H1 (cell line): ENCODE measurements around the gene VCX. TPM values are rescaled to one million over a fixed set of nuclear protein-coding genes. Genes with fewer than 3 reads are reported as not detected.

Source experiments
- CTCF ChIA-PET: fragments of 300-600 bp; sonication (Branson Sonifier 250); formaldehyde crosslinking; loops from one replicate; lab custom pipeline; 2021; ENCODE audit not compliant: partially characterized antibody; lab: Charles Lee
- POLR2A ChIA-PET: fragments of 300-600 bp; sonication (Branson Sonifier 250); formaldehyde crosslinking; loops from one replicate; lab custom pipeline; 2021; ENCODE audit warnings: inconsistent platforms; ENCODE audit not compliant: partially characterized antibody; lab: Charles Lee
- DNase-seq, 2 experiments: peaks; one replicate each; pipeline versions ENCODE4 v3.0.0 to v3.0.0-alpha.2; 2010 to 2022; ENCODE audit warnings: low spot score in 2 of 2, low read depth in 1 of 2, mixed read lengths in 1 of 2
- FAIRE-seq: peaks from 2 replicates; lab custom pipeline; 2011; peaks lifted over from hg19 to GRCh38; lab: Jason Lieb, UNC
- H2AFZ ChIP-seq: 2 replicates; pipeline ENCODE4 v1.8.1; 2012; ENCODE audit warnings: low read length, inconsistent platforms
- H2AK5ac ChIP-seq: 2 replicates; pipeline ENCODE4 v1.6.1; 2013; ENCODE audit warnings: low read depth, low read length
- H2BK120ac ChIP-seq: replicated peaks from 2 replicates; pipeline ENCODE3; 2013; ENCODE audit warnings: low read depth, low read length, inconsistent platforms
- H2BK12ac ChIP-seq: 2 replicates; pipeline ENCODE4 v1.6.1; 2013; ENCODE audit warnings: low read depth, low read length
- H2BK15ac ChIP-seq: 2 replicates; pipeline ENCODE4 v1.6.1; 2013; ENCODE audit warnings: low read length
- H2BK20ac ChIP-seq: 2 replicates; pipeline ENCODE4 v1.6.1; 2013; ENCODE audit warnings: low read length
- H2BK5ac ChIP-seq: 2 replicates; pipeline ENCODE4 v1.6.1; 2013; ENCODE audit warnings: low read depth, low read length
- H3K14ac ChIP-seq: 2 replicates; pipeline ENCODE4 v1.6.1; 2013; ENCODE audit warnings: inconsistent platforms; ENCODE audit not compliant: insufficient read length
- H3K18ac ChIP-seq: 2 replicates; pipeline ENCODE4 v1.6.1; 2013; ENCODE audit warnings: low read length; ENCODE audit errors: extremely low read depth
- H3K23ac ChIP-seq: 2 replicates; pipeline ENCODE4 v1.6.1; 2013; ENCODE audit warnings: inconsistent platforms; ENCODE audit not compliant: insufficient read length
- H3K23me2 ChIP-seq: 2 replicates; pipeline ENCODE4 v1.6.1; 2013; ENCODE audit warnings: low read depth, low read length
- H3K27ac ChIP-seq: 2 replicates; pipeline ENCODE4 v1.6.1; 2011; ENCODE audit warnings: low read depth, low read length, inconsistent platforms
- H3K27me3 ChIP-seq, 4 experiments: replicated peaks in 1 of 4; 1 replicate in 1 of 4; 2 replicates in 3 of 4; pipeline versions ENCODE4 v1.6.1 to v1.8.1; 2011 to 2013; ENCODE audit warnings: low read length in 3 of 4, mild to moderate bottlenecking in 3 of 4, inconsistent platforms in 2 of 4, mixed read lengths in 2 of 4, moderate library complexity in 1 of 4; ENCODE audit not compliant: control insufficient read depth in 3 of 4, insufficient read depth in 3 of 4; ENCODE audit errors: extremely low read depth in 1 of 4
- H3K36me3 ChIP-seq, 4 experiments: 2 replicates each; pipeline versions ENCODE4 v1.6.1 to v1.8.1; 2011 to 2013; ENCODE audit warnings: mild to moderate bottlenecking in 4 of 4, low read length in 3 of 4, moderate library complexity in 2 of 4, control low read depth in 1 of 4, inconsistent platforms in 1 of 4; ENCODE audit not compliant: insufficient read depth in 4 of 4, control insufficient read depth in 2 of 4
- H3K4ac ChIP-seq: replicated peaks from 2 replicates; pipeline ENCODE3; 2013; ENCODE audit warnings: low read length, low read depth, mixed read lengths, inconsistent platforms; ENCODE audit not compliant: insufficient read length
- H3K4me1 ChIP-seq, 4 experiments: replicated peaks in 1 of 4; 1 replicate in 1 of 4; 2 replicates in 3 of 4; pipeline versions ENCODE4 v1.6.1 to v1.8.1; 2011 to 2013; ENCODE audit warnings: low read length in 3 of 4, inconsistent platforms in 2 of 4, mixed read lengths in 1 of 4; ENCODE audit not compliant: insufficient read depth in 4 of 4, control insufficient read depth in 3 of 4
- H3K4me2 ChIP-seq, 2 experiments: 2 replicates each; pipeline versions ENCODE4 v1.6.1 to v1.8.1; 2011 to 2013; ENCODE audit warnings: low read depth in 2 of 2, low read length in 2 of 2, control low read depth in 1 of 2, inconsistent platforms in 1 of 2, mild to moderate bottlenecking in 1 of 2; ENCODE audit not compliant: insufficient read depth in 1 of 2
- H3K4me3 ChIP-seq, 4 experiments: fragments of 200-600, 300-600 bp in 1 of 4; sonication (generic), shearing (Covaris generic), sonication (Bioruptor Twin) in 1 of 4; 2 replicates each; pipeline versions ENCODE4 v1.5.1 to v1.8.1; 2011 to 2016; ENCODE audit warnings: low read length in 4 of 4, low read depth in 3 of 4, control low read depth in 2 of 4, inconsistent platforms in 2 of 4, mild to moderate bottlenecking in 2 of 4, mixed read lengths in 1 of 4, moderate library complexity in 1 of 4; ENCODE audit not compliant: insufficient read depth in 2 of 4; ENCODE audit errors: extremely low read depth in 1 of 4
- H3K56ac ChIP-seq: replicated peaks from 2 replicates; pipeline ENCODE3; 2013; ENCODE audit warnings: low read depth, mild to moderate bottlenecking, mixed read lengths, low read length, inconsistent platforms; ENCODE audit not compliant: insufficient read length
- H3K79me1 ChIP-seq: 2 replicates; pipeline ENCODE4 v1.6.1; 2013; ENCODE audit warnings: low read depth, low read length, control low read depth
- H3K79me2 ChIP-seq, 2 experiments: 2 replicates each; pipeline versions ENCODE4 v1.6.1 to v1.8.1; 2012 to 2013; ENCODE audit warnings: low read length in 2 of 2, mild to moderate bottlenecking in 2 of 2, inconsistent platforms in 1 of 2; ENCODE audit not compliant: insufficient read depth in 2 of 2, control insufficient read depth in 1 of 2
- H3K9ac ChIP-seq, 4 experiments: replicated peaks in 1 of 4; 1 replicate in 1 of 4; 2 replicates in 3 of 4; pipeline versions ENCODE4 v1.6.1 to v1.8.1; 2011 to 2013; ENCODE audit warnings: low read depth in 3 of 4, low read length in 3 of 4, control low read depth in 2 of 4, mild to moderate bottlenecking in 2 of 4, moderate library complexity in 2 of 4, inconsistent platforms in 1 of 4; ENCODE audit errors: extremely low read depth in 1 of 4
- H3K9me3 ChIP-seq, 2 experiments: 2 replicates each; pipeline versions ENCODE4 v1.6.1 to v1.8.1; 2012 to 2013; ENCODE audit warnings: mild to moderate bottlenecking in 2 of 2, moderate library complexity in 2 of 2, control low read depth in 1 of 2, inconsistent platforms in 1 of 2, low read depth in 1 of 2, low read length in 1 of 2, mixed read lengths in 1 of 2; ENCODE audit not compliant: insufficient read depth in 2 of 2
- H4K20me1 ChIP-seq, 2 experiments: replicated peaks in 1 of 2; 2 replicates each; pipeline versions ENCODE3 to v1.8.1; 2011 to 2013; ENCODE audit warnings: inconsistent platforms in 2 of 2, low read length in 2 of 2, mild to moderate bottlenecking in 1 of 2; ENCODE audit not compliant: insufficient read depth in 2 of 2, control insufficient read depth in 1 of 2
- H4K5ac ChIP-seq: 2 replicates; pipeline ENCODE4 v1.6.1; 2013; ENCODE audit warnings: low read length, low read depth, mixed read lengths, inconsistent platforms; ENCODE audit not compliant: insufficient read length
- H4K8ac ChIP-seq: 2 replicates; pipeline ENCODE4 v1.8.0; 2013; ENCODE audit warnings: mild to moderate bottlenecking, moderate library complexity, low read length, inconsistent platforms; ENCODE audit not compliant: insufficient read depth; ENCODE audit errors: extremely low read depth
- H4K91ac ChIP-seq: replicated peaks from 2 replicates; pipeline ENCODE3; 2013; ENCODE audit warnings: low read length, mixed read lengths, inconsistent platforms; ENCODE audit not compliant: insufficient read length
- BACH1 ChIP-seq: IDR thresholded peaks from 2 replicates; pipeline ENCODE4 v1.6.1; 2012; ENCODE audit warnings: low read length, improper control_type of control experiment
- KDM4A ChIP-seq: IDR thresholded peaks from one replicate; pipeline ENCODE4 v1.7.1; 2012; ENCODE audit warnings: low read depth, mild to moderate bottlenecking, moderate library complexity, low read length, inconsistent platforms; ENCODE audit not compliant: severe bottlenecking
- KDM5A ChIP-seq: fragments of 200-600 bp; IDR thresholded peaks from 2 replicates; pipeline ENCODE4 v1.7.1; 2012; ENCODE audit warnings: mild to moderate bottlenecking, low read length, inconsistent platforms, mixed read lengths
- NRF1 ChIP-seq: IDR thresholded peaks from 2 replicates; pipeline ENCODE4 v1.6.1; 2011; ENCODE audit warnings: mild to moderate bottlenecking, low read depth, low read length, improper control_type of control experiment
- RAD21 ChIP-seq, 2 experiments: IDR thresholded peaks in 1 of 2; conservative IDR thresholded peaks in 1 of 2; 2 replicates each; pipeline ENCODE4 v1.6.1; 2011; ENCODE audit warnings: low read depth in 2 of 2, low read length in 2 of 2, improper control_type of control experiment in 1 of 2, inconsistent platforms in 1 of 2, mild to moderate bottlenecking in 1 of 2, moderate library complexity in 1 of 2
- RBBP5 ChIP-seq: IDR thresholded peaks from 2 replicates; pipeline ENCODE4 v1.7.1; 2012; ENCODE audit warnings: low read depth, mild to moderate bottlenecking, inconsistent platforms, low read length, moderate library complexity, borderline replicate concordance
- SUZ12 ChIP-seq: fragments of 200-600 bp; sonication (generic); IDR thresholded peaks from 2 replicates; pipeline ENCODE4 v1.6.1; 2012; ENCODE audit warnings: mild to moderate bottlenecking, inconsistent platforms, low read length, moderate library complexity, mixed read lengths
- USF2 ChIP-seq: IDR thresholded peaks from 2 replicates; pipeline ENCODE4 v1.6.1; 2011; ENCODE audit warnings: low read length, improper control_type of control experiment
- WGBS, 2 experiments: shearing (Covaris generic) in 1 of 2; methylation state at CpG; one replicate each; pipeline versions ENCODE4 v1.1.6 to v1.1.7; 2013 to 2015; ENCODE audit warnings: low lambda C conversion rate in 2 of 2, mixed read lengths in 2 of 2, inconsistent platforms in 1 of 2, low coverage in 1 of 2, missing lambda C conversion rate in 1 of 2; ENCODE audit not compliant: insufficient replicate concordance in 2 of 2, insufficient coverage in 1 of 2, insufficient read length in 1 of 2; ENCODE audit errors: extremely low coverage in 1 of 2, missing lambda C conversion rate in 1 of 2; 5-methylcytosine and 5-hydroxymethylcytosine counted together
- polyA plus RNA-seq, 7 experiments: library from polyadenylated mRNA; depleted of rRNA in 3 of 7; stranded (reverse) in 5 of 7; unstranded in 2 of 7; fragments of >200 nt in 5 of 7; fragments of 200-250 nt in 2 of 7; gene quantifications; 1 replicate in 5 of 7; 2 replicates in 1 of 7; 4 replicates in 1 of 7; pipeline versions ENCODE4 v1.2.1 to v1.2.3, GENCODE V29; 2011 to 2013; ENCODE audit warnings: missing spikeins in 2 of 7, mixed read lengths in 2 of 7
- total RNA-seq: library from RNA; stranded (reverse); fragmentation: NEBNext Ultra II Directional; extraction: Animal tissue kit (Norgen Biotek cat#: 25700); gene quantifications from 2 replicates; pipeline ENCODE4 v1.2.1, GENCODE V29; 2021

The VCX gene
- total and polyA plus RNA-seq, 2 of the 8 experiments (the other 6 are each of a cell fraction or from before 2014, with no cell fraction given), result not detected

GRCh38 chrX:7889135-7889534 is 46.2 kb downstream of the VCX start:
- Histone ChIP-seq H3K27me3 (no peaks in the 10 kb centered on the region), H3K4ac (no peak overlapping the region), H2BK120ac (no peak overlapping the region), H2BK20ac (no peak overlapping the region), H2AK5ac (no peak overlapping the region), H3K4me1 (no peaks in the 10 kb centered on the region), H4K8ac (no peak overlapping the region), H4K91ac (no peak overlapping the region), H3K4me3 (no peak overlapping the region), H3K9me3 (no peaks in the 10 kb centered on the region), H2BK15ac (no peak overlapping the region), H3K56ac (no peak overlapping the region), H3K79me1 (no peaks in the 10 kb centered on the region), H3K23me2 (no peaks in the 10 kb centered on the region), H3K18ac (no peak overlapping the region), H3K14ac (no peak overlapping the region), H3K27ac (no peak overlapping the region), H3K23ac (no peak overlapping the region), H2BK12ac (no peak overlapping the region), H3K36me3 (no peaks in the 10 kb centered on the region), H3K9ac (no peak overlapping the region), H2BK5ac (no peak overlapping the region), H3K79me2 (no peaks in the 10 kb centered on the region), H3K4me2 (no peak overlapping the region), H4K5ac (no peak overlapping the region), H4K20me1 (no peaks in the 10 kb centered on the region), H2AFZ (no peak overlapping the region)
- FAIRE-seq (no peak), DNase-seq (no peak)
- CTCF ChIA-PET, result no interaction called here
- POLR2A ChIA-PET, result no interaction called here
- 100% methylated on average over 2 of the region's 2 CpGs; no CpG with 5 or more reads in 1 of the 2 experiments for WGBS, 2 experiments
- TF ChIP-seq RBBP5, result no peak
- no peak for TF ChIP-seq SUZ12
- TF ChIP-seq KDM4A, result no peak
- TF ChIP-seq KDM5A, result no peak
- no peak for TF ChIP-seq USF2
- no peak for TF ChIP-seq NRF1
- no peak for TF ChIP-seq BACH1
- no peak for TF ChIP-seq RAD21 (IDR thresholded peaks at IDR 0.05 in 1 of 2, conservative IDR thresholded peaks at IDR 0.05 in 1 of 2; ENCODE audit: low read depth in 2 of 2, low read length in 2 of 2)
